GM23338 (cell line): ENCODE measurements around the gene RUNX1. TPM values are rescaled to one million over a fixed set of nuclear protein-coding genes. Genes with fewer than 3 reads are reported as not detected.

Experiments
- ATAC-seq: fragments of 200-7000 bp; cut with Tn5 transposase; 3 replicates; pipeline ENCODE4 v1.9.1; 2020
- DNase-seq: peaks from one replicate; pipeline ENCODE4 v3.0.0-alpha.2; 2015; ENCODE audit warnings: low spot score
- H2AFZ ChIP-seq: fragments of 200-600 bp; sonication (generic); 2 replicates; pipeline ENCODE4 v1.8.0; 2016; ENCODE audit warnings: antibody characterized with exemption, mild to moderate bottlenecking, moderate library complexity
- H3F3A ChIP-seq: fragments of 200-600 bp; sonication (generic); replicated peaks from 2 replicates; pipeline ENCODE4 v1.8.0; 2017; ENCODE audit warnings: antibody characterized with exemption, mixed run types, low read depth
- H3K27ac ChIP-seq: fragments of 200-600 bp; sonication (generic); 2 replicates; pipeline ENCODE4 v1.6.1; 2016; ENCODE audit warnings: low read depth
- H3K27me3 ChIP-seq: fragments of 200-600 bp; sonication (generic); 2 replicates; pipeline ENCODE4 v1.8.0; 2016; ENCODE audit warnings: mild to moderate bottlenecking, mixed run types, moderate library complexity; ENCODE audit not compliant: insufficient read depth
- H3K36me3 ChIP-seq: fragments of 200-600 bp; sonication (generic); 2 replicates; pipeline ENCODE4 v1.8.0; 2016; ENCODE audit warnings: mild to moderate bottlenecking; ENCODE audit not compliant: insufficient read depth
- H3K4me1 ChIP-seq: fragments of 200-600 bp; sonication (generic); 2 replicates; pipeline ENCODE4 v1.8.0; 2016; ENCODE audit warnings: mild to moderate bottlenecking, moderate library complexity; ENCODE audit not compliant: insufficient read depth
- H3K4me2 ChIP-seq: fragments of 200-600 bp; sonication (generic); 2 replicates; pipeline ENCODE4 v1.7.1; 2017; ENCODE audit warnings: mixed run types
- H3K4me3 ChIP-seq: fragments of 200-600 bp; sonication (generic); 2 replicates; pipeline ENCODE4 v1.6.1; 2016; ENCODE audit warnings: mixed run types
- H3K79me2 ChIP-seq: fragments of 200-600 bp; sonication (generic); replicated peaks from 2 replicates; pipeline ENCODE4 v1.8.0; 2017; ENCODE audit warnings: mild to moderate bottlenecking; ENCODE audit not compliant: insufficient read depth
- H3K9me2 ChIP-seq: fragments of 200-600 bp; sonication (generic); 2 replicates; pipeline ENCODE4 v1.8.0; 2017; ENCODE audit not compliant: insufficient read depth
- H4K20me1 ChIP-seq: fragments of 200-600 bp; sonication (generic); replicated peaks from 2 replicates; pipeline ENCODE4 v1.8.0; 2017; ENCODE audit warnings: mild to moderate bottlenecking; ENCODE audit not compliant: insufficient read depth
- H3K27ac Mint-ChIP-seq: 2 replicates; pipeline ENCODE4 v1.8.0; 2020; ENCODE audit warnings: inconsistent platforms, mild to moderate bottlenecking, moderate library complexity, mixed read lengths
- H3K27me3 Mint-ChIP-seq: 3 replicates; pipeline ENCODE4 v1.8.0; 2022; ENCODE audit warnings: low read depth, mild to moderate bottlenecking, moderate library complexity, mixed read lengths, inconsistent platforms; ENCODE audit not compliant: insufficient read depth, poor library complexity
- H3K36me3 Mint-ChIP-seq: 3 replicates; pipeline ENCODE4 v1.8.0; 2021; ENCODE audit warnings: low read depth, mild to moderate bottlenecking, inconsistent platforms, moderate library complexity, mixed read lengths
- H3K4me1 Mint-ChIP-seq: 3 replicates; pipeline ENCODE4 v1.8.0; 2020; ENCODE audit warnings: mild to moderate bottlenecking, inconsistent platforms, mixed read lengths
- H3K4me3 Mint-ChIP-seq: 3 replicates; pipeline ENCODE4 v1.8.0; 2021; ENCODE audit warnings: moderate library complexity, mild to moderate bottlenecking, inconsistent platforms, mixed read lengths
- H3K9me3 Mint-ChIP-seq: 3 replicates; pipeline ENCODE4 v1.8.0; 2020; ENCODE audit warnings: moderate library complexity, mild to moderate bottlenecking, inconsistent platforms, mixed read lengths
- EZH2 ChIP-seq: fragments of 200-600 bp; sonication (generic); IDR thresholded peaks from one replicate; pipeline ENCODE4 v1.8.0; 2017; ENCODE audit warnings: antibody characterized with exemption, mild to moderate bottlenecking, low read depth; ENCODE audit not compliant: unreplicated experiment
- EZH2phosphoT487 ChIP-seq: fragments of 200-600 bp; sonication (generic); IDR thresholded peaks from one replicate; pipeline ENCODE4 v1.8.1; 2018; ENCODE audit warnings: antibody characterized with exemption; ENCODE audit not compliant: unreplicated experiment
- JUNB ChIP-seq: IDR thresholded peaks from one replicate; pipeline ENCODE4 v1.6.1; 2016; ENCODE audit warnings: antibody characterized with exemption; ENCODE audit not compliant: unreplicated experiment
- NANOG ChIP-seq: IDR thresholded peaks from 2 replicates; pipeline ENCODE4 v1.6.1; 2016; ENCODE audit warnings: antibody characterized with exemption, borderline replicate concordance
- POLR2AphosphoS5 ChIP-seq: IDR thresholded peaks from 2 replicates; pipeline ENCODE4 v1.6.1; 2016; ENCODE audit warnings: antibody characterized with exemption, low read depth
- REST ChIP-seq: IDR thresholded peaks from one replicate; pipeline ENCODE4 v1.6.1; 2018; ENCODE audit warnings: antibody characterized with exemption; ENCODE audit not compliant: unreplicated experiment
- STAT1 ChIP-seq: IDR thresholded peaks from one replicate; pipeline ENCODE4 v1.6.1; 2016; ENCODE audit warnings: antibody characterized with exemption; ENCODE audit not compliant: unreplicated experiment
- ZNF114 ChIP-seq: fragments of 250-450 bp; sonication (Bioruptor Pico); IDR thresholded peaks from 2 replicates; pipeline ENCODE4 v1.5.0; 2020; ENCODE audit warnings: mild to moderate bottlenecking, moderate library complexity
- polyA plus RNA-seq: library from polyadenylated mRNA; unstranded; fragments of >200 nt; fragmentation: Nextera tagmentation; extraction: Ambion mirVana; gene quantifications from 2 replicates; pipeline ENCODE4 v1.2.1, GENCODE V29; 2016
- total RNA-seq: library from RNA; depleted of rRNA; stranded (reverse); fragments of >200 nt; shearing (Covaris generic); gene quantifications from 2 replicates; pipeline ENCODE4 v1.2.3, GENCODE V29; 2014
- TF ChIP-seq, protein P1 (sequence below), 2 experiments: fragments of 200-600 bp in 1 of 2; sonication (generic) in 1 of 2; conservative IDR thresholded peaks; 2 replicates each; pipeline versions ENCODE4 v1.5.1 to v1.6.1; 2016 to 2017; ENCODE audit warnings: antibody characterized with exemption in 2 of 2, low read depth in 2 of 2, mild to moderate bottlenecking in 2 of 2, moderate library complexity in 1 of 2
- TF ChIP-seq, protein P2 (sequence below): fragments of 250-450 bp; sonication (Bioruptor Pico); IDR thresholded peaks from 2 replicates; pipeline ENCODE4 v1.5.0; 2020; ENCODE audit warnings: mild to moderate bottlenecking, moderate library complexity

RUNX1 gene
- total and polyA plus RNA-seq, 2 experiments from 2014 or later: 0.29 to 1.1 TPM

- no peak overlapping the region for H3K4me2 ChIP-seq
Observed at GRCh38 chr21:35071347-35071746, 22.2 kb upstream of the RUNX1 start.

More at GRCh38 chr21:35071347-35071746, 22.2 kb upstream of the RUNX1 start:
- TF ChIP-seq, protein P1, sequence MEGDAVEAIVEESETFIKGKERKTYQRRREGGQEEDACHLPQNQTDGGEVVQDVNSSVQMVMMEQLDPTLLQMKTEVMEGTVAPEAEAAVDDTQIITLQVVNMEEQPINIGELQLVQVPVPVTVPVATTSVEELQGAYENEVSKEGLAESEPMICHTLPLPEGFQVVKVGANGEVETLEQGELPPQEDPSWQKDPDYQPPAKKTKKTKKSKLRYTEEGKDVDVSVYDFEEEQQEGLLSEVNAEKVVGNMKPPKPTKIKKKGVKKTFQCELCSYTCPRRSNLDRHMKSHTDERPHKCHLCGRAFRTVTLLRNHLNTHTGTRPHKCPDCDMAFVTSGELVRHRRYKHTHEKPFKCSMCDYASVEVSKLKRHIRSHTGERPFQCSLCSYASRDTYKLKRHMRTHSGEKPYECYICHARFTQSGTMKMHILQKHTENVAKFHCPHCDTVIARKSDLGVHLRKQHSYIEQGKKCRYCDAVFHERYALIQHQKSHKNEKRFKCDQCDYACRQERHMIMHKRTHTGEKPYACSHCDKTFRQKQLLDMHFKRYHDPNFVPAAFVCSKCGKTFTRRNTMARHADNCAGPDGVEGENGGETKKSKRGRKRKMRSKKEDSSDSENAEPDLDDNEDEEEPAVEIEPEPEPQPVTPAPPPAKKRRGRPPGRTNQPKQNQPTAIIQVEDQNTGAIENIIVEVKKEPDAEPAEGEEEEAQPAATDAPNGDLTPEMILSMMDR (conservative IDR thresholded peaks at IDR 0.05; ENCODE audit: low read depth in 2 of 2): no peak
- no peak for TF ChIP-seq STAT1
- TF ChIP-seq NANOG: no peak
- TF ChIP-seq, protein P2, sequence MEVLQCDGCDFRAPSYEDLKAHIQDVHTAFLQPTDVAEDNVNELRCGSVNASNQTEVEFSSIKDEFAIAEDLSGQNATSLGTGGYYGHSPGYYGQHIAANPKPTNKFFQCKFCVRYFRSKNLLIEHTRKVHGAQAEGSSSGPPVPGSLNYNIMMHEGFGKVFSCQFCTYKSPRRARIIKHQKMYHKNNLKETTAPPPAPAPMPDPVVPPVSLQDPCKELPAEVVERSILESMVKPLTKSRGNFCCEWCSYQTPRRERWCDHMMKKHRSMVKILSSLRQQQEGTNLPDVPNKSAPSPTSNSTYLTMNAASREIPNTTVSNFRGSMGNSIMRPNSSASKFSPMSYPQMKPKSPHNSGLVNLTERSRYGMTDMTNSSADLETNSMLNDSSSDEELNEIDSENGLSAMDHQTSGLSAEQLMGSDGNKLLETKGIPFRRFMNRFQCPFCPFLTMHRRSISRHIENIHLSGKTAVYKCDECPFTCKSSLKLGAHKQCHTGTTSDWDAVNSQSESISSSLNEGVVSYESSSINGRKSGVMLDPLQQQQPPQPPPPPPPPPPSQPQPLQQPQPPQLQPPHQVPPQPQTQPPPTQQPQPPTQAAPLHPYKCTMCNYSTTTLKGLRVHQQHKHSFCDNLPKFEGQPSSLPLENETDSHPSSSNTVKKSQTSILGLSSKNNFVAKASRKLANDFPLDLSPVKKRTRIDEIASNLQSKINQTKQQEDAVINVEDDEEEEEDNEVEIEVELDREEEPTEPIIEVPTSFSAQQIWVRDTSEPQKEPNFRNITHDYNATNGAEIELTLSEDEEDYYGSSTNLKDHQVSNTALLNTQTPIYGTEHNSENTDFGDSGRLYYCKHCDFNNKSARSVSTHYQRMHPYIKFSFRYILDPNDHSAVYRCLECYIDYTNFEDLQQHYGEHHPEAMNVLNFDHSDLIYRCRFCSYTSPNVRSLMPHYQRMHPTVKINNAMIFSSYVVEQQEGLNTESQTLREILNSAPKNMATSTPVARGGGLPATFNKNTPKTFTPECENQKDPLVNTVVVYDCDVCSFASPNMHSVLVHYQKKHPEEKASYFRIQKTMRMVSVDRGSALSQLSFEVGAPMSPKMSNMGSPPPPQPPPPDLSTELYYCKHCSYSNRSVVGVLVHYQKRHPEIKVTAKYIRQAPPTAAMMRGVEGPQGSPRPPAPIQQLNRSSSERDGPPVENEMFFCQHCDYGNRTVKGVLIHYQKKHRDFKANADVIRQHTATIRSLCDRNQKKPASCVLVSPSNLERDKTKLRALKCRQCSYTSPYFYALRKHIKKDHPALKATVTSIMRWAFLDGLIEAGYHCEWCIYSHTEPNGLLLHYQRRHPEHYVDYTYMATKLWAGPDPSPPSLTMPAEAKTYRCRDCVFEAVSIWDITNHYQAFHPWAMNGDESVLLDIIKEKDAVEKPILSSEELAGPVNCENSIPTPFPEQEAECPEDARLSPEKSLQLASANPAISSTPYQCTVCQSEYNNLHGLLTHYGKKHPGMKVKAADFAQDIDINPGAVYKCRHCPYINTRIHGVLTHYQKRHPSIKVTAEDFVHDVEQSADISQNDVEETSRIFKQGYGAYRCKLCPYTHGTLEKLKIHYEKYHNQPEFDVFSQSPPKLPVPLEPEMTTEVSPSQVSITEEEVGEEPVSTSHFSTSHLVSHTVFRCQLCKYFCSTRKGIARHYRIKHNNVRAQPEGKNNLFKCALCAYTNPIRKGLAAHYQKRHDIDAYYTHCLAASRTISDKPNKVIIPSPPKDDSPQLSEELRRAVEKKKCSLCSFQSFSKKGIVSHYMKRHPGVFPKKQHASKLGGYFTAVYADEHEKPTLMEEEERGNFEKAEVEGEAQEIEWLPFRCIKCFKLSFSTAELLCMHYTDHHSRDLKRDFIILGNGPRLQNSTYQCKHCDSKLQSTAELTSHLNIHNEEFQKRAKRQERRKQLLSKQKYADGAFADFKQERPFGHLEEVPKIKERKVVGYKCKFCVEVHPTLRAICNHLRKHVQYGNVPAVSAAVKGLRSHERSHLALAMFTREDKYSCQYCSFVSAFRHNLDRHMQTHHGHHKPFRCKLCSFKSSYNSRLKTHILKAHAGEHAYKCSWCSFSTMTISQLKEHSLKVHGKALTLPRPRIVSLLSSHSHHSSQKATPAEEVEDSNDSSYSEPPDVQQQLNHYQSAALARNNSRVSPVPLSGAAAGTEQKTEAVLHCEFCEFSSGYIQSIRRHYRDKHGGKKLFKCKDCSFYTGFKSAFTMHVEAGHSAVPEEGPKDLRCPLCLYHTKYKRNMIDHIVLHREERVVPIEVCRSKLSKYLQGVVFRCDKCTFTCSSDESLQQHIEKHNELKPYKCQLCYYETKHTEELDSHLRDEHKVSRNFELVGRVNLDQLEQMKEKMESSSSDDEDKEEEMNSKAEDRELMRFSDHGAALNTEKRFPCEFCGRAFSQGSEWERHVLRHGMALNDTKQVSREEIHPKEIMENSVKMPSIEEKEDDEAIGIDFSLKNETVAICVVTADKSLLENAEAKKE (CRISPR knock-in tag): no peak
- no peak for TF ChIP-seq JUNB
- TF ChIP-seq REST: no peak
- TF ChIP-seq ZNF114 (CRISPR knock-in tag): no peak
- TF ChIP-seq EZH2phosphoT487: no peak
- no peak for TF ChIP-seq POLR2AphosphoS5
- no peak for TF ChIP-seq EZH2
- Mint-ChIP-seq H3K36me3 (no peaks in the 10 kb centered on the region), H3K4me3 (no peak overlapping the region), H3K9me3 (no peaks in the 10 kb centered on the region), H3K27ac (no peak overlapping the region), H3K4me1 (no peaks in the 10 kb centered on the region), H3K27me3 (no peaks in the 10 kb centered on the region)
- Histone ChIP-seq H3K79me2 (no peaks in the 10 kb centered on the region), H3K4me3 (no peak overlapping the region), H3K9me2 (no peaks in the 10 kb centered on the region; the same call in 1 of the 2 replicates), H3K4me1 (no peaks in the 10 kb centered on the region), H3K36me3 (no peaks in the 10 kb centered on the region), H3K27ac (no peak overlapping the region), H3F3A (no peaks in the 10 kb centered on the region), H3K27me3 (no peaks in the 10 kb centered on the region), H4K20me1 (no peaks in the 10 kb centered on the region), H2AFZ (no peak overlapping the region)
- DNase-seq (no peak), ATAC-seq (no peak)
